HepG2 (cell line): ENCODE measurements around the gene CES2. TPM values are rescaled to one million over a fixed set of nuclear protein-coding genes. Genes with fewer than 3 reads are reported as not detected.

Experiments used
- ATAC-seq: fragments of 200-7000 bp; cut with Tn5 transposase; 3 replicates; pipeline ENCODE4 v1.9.1; 2020; ENCODE audit warnings: mild to moderate bottlenecking, moderate library complexity
- BruUV-seq: library from RNA; stranded (reverse); fragments of 400-500 nt; replicated peaks from 2 replicates; lab custom pipeline; 2021; lab: Mats Ljungman, UMichigan
- CTCF ChIA-PET: fragments of 300-600 bp; formaldehyde crosslinking; extraction: SDS; loops from one replicate; lab custom pipeline; 2021; ENCODE audit warnings: low total read pairs, inconsistent platforms, low intra/inter-chr PET ratio; lab: Yijun Ruan, JAX
- POLR2A ChIA-PET: fragments of 350-600 bp; sonication (Branson Sonifier 250); formaldehyde crosslinking; loops from one replicate; lab custom pipeline; 2020; ENCODE audit warnings: antibody characterized with exemption, inconsistent platforms; lab: Yijun Ruan, JAX
- DNase-seq: peaks from one replicate; pipeline ENCODE4 v3.0.0-alpha.2; 2015; ENCODE audit warnings: low spot score
- FAIRE-seq: peaks from 3 replicates; lab custom pipeline; 2011; peaks lifted over from hg19 to GRCh38; lab: Jason Lieb, UNC
- H2AFZ ChIP-seq: one replicate; pipeline ENCODE4 v1.6.1; 2011; ENCODE audit warnings: low read length, inconsistent platforms
- H3K27ac ChIP-seq: fragments of 300-600 bp; 3 replicates; pipeline ENCODE4 v1.8.0; 2011; ENCODE audit warnings: mixed run types, mild to moderate bottlenecking, mixed read lengths, low read length, inconsistent platforms; ENCODE audit not compliant: insufficient read depth; ENCODE audit errors: extremely low read length
- H3K27me3 ChIP-seq, 2 experiments: fragments of 200-600 bp in 1 of 2; 2 replicates in 1 of 2; 3 replicates in 1 of 2; pipeline versions ENCODE4 v1.6.0 to v1.8.0; 2011; ENCODE audit warnings: low read length in 2 of 2, mild to moderate bottlenecking in 2 of 2, moderate library complexity in 2 of 2, inconsistent platforms in 1 of 2; ENCODE audit not compliant: insufficient read depth in 2 of 2, control insufficient read depth in 1 of 2
- H3K36me3 ChIP-seq, 2 experiments: fragments of 200-600 bp in 1 of 2; replicated peaks in 1 of 2; 2 replicates in 1 of 2; 3 replicates in 1 of 2; pipeline versions ENCODE4 v1.5.1 to v1.8.0; 2011; ENCODE audit warnings: low read length in 2 of 2, inconsistent platforms in 1 of 2; ENCODE audit not compliant: insufficient read depth in 2 of 2, control insufficient read depth in 1 of 2
- H3K4me1 ChIP-seq: 2 replicates; pipeline ENCODE4 v1.5.1; 2012; ENCODE audit warnings: low read length, inconsistent platforms; ENCODE audit not compliant: insufficient read depth
- H3K4me2 ChIP-seq: 2 replicates; pipeline ENCODE4 v1.6.0; 2011; ENCODE audit warnings: low read depth, low read length, inconsistent platforms
- H3K4me3 ChIP-seq, 3 experiments: fragments of 200-600 bp in 1 of 3; sonication (generic), shearing (Covaris generic) in 1 of 3; replicated peaks in 1 of 3; 2 replicates each; pipeline ENCODE4 v1.5.1; 2011 to 2016; ENCODE audit warnings: low read length in 3 of 3, inconsistent platforms in 2 of 3, low read depth in 2 of 3, mild to moderate bottlenecking in 2 of 3, control low read depth in 1 of 3, mixed read lengths in 1 of 3; ENCODE audit not compliant: insufficient read depth in 1 of 3
- H3K79me2 ChIP-seq: one replicate; pipeline ENCODE4 v1.6.1; 2011; ENCODE audit warnings: low read length, inconsistent platforms; ENCODE audit not compliant: insufficient read depth
- H3K9ac ChIP-seq: 2 replicates; pipeline ENCODE4 v1.6.0; 2011; ENCODE audit warnings: mild to moderate bottlenecking, low read depth, low read length, inconsistent platforms; ENCODE audit not compliant: insufficient read depth
- H3K9me3 ChIP-seq: 2 replicates; pipeline ENCODE4 v1.5.1; 2012; ENCODE audit warnings: mild to moderate bottlenecking, low read length
- H4K20me1 ChIP-seq: 2 replicates; pipeline ENCODE4 v1.6.0; 2011; ENCODE audit warnings: inconsistent platforms, mild to moderate bottlenecking, low read length, moderate library complexity; ENCODE audit not compliant: insufficient read depth
- HNRNPL ChIP-seq: fragments of 200-400 bp; formaldehyde crosslinking; IDR thresholded peaks from 2 replicates; pipeline ENCODE4 v1.6.1; 2017; ENCODE audit warnings: mild to moderate bottlenecking, low read depth, low read length
- MYNN ChIP-seq: sonication (generic); formaldehyde crosslinking; IDR thresholded peaks from 2 replicates; pipeline ENCODE4 v1.4.0; 2020; ENCODE audit warnings: mild to moderate bottlenecking, low read depth, missing genetic modification reagents
- NRL ChIP-seq: sonication (generic); formaldehyde crosslinking; IDR thresholded peaks from 2 replicates; pipeline ENCODE4 v1.5.0; 2020; ENCODE audit warnings: missing genetic modification reagents, mild to moderate bottlenecking, moderate library complexity, borderline replicate concordance
- PLRG1 ChIP-seq: fragments of 450-650 bp; conservative IDR thresholded peaks from 2 replicates; pipeline ENCODE4 v1.6.1; 2016
- PRDM15 ChIP-seq: sonication (generic); formaldehyde crosslinking; IDR thresholded peaks from 2 replicates; pipeline ENCODE4 v1.4.0; 2020; ENCODE audit warnings: missing genetic modification reagents
- RXRA ChIP-seq: sonication (generic); formaldehyde crosslinking; IDR thresholded peaks from 2 replicates; pipeline ENCODE4 v1.5.1; 2020; ENCODE audit warnings: missing genetic modification reagents
- RXRB ChIP-seq: IDR thresholded peaks from 2 replicates; pipeline ENCODE4 v1.6.1; 2016; ENCODE audit warnings: borderline replicate concordance, missing genetic modification reagents, missing compliant biosample characterization
- SAP130 ChIP-seq: IDR thresholded peaks from 2 replicates; pipeline ENCODE4 v1.6.1; 2016; ENCODE audit warnings: low read depth
- TEAD3 ChIP-seq: optimal IDR thresholded peaks from 2 replicates; pipeline ENCODE3; 2016; ENCODE audit warnings: borderline replicate concordance
- ZBTB26 ChIP-seq: IDR thresholded peaks from 2 replicates; pipeline ENCODE4 v1.6.1; 2016; ENCODE audit warnings: missing compliant biosample characterization, missing genetic modification reagents, borderline replicate concordance
- ZKSCAN1 ChIP-seq: fragments of 150-350 bp; IDR thresholded peaks from 2 replicates; pipeline ENCODE4 v1.6.1; 2014; ENCODE audit warnings: low read length
- ZNF180 ChIP-seq: sonication (generic); formaldehyde crosslinking; IDR thresholded peaks from 2 replicates; pipeline ENCODE4 v1.4.0; 2020; ENCODE audit warnings: low read depth, missing genetic modification reagents, borderline replicate concordance
- ZNF207 ChIP-seq: fragments of 450-650 bp; IDR thresholded peaks from 2 replicates; pipeline ENCODE4 v1.6.1; 2016; ENCODE audit warnings: antibody characterized with exemption, borderline replicate concordance
- ZNF891 ChIP-seq: sonication (generic); formaldehyde crosslinking; IDR thresholded peaks from 2 replicates; pipeline ENCODE4 v1.5.0; 2020; ENCODE audit warnings: mild to moderate bottlenecking, missing genetic modification reagents
- ZSCAN22 ChIP-seq: sonication (generic); formaldehyde crosslinking; IDR thresholded peaks from 2 replicates; pipeline ENCODE4 v1.4.0; 2020; ENCODE audit warnings: mild to moderate bottlenecking, missing genetic modification reagents
- WGBS: methylation state at CpG from one replicate; pipeline ENCODE4 v1.1.6; 2017; ENCODE audit warnings: low lambda C conversion rate; 5-methylcytosine and 5-hydroxymethylcytosine counted together
- in situ Hi-C: cut with HindIII; loops from 2 replicates; pipeline ENCODE4 v1.10.0; 2017; ENCODE audit warnings: low pct_unique_long_range_greater_than_20kb; ENCODE audit not compliant: extremely low pct_ligation_motif_present
- intact Hi-C: fragments of 100-400 bp; cut with micrococcal nuclease; formaldehyde crosslinking; loops from one replicate; pipeline ENCODE4 v1.10.0; 2022; ENCODE audit not compliant: unreplicated experiment
- polyA plus RNA-seq, 8 experiments: library from polyadenylated mRNA; depleted of rRNA in 3 of 8; stranded (reverse) in 7 of 8; unstranded in 1 of 8; fragments of >200 nt; fragmentation: Illumina TruSeq in 4 of 8; extraction: Trizol in 4 of 8; gene quantifications; 2 replicates each; pipeline versions ENCODE4 v1.2.1 to v1.2.3, GENCODE V29; 2011 to 2016; ENCODE audit warnings: low read depth in 4 of 8, missing spikeins in 1 of 8, mixed read lengths in 1 of 8; ENCODE audit not compliant: insufficient read depth in 1 of 8
- total RNA-seq, 5 experiments: library from RNA; depleted of rRNA; stranded (reverse); fragments of >200 nt; fragmentation: Illumina TruSeq; extraction: Trizol; gene quantifications; 2 replicates each; pipeline ENCODE4 v1.2.3, GENCODE V29; 2016; ENCODE audit warnings: low read depth in 1 of 5
- TF ChIP-seq, protein P1 (sequence below): sonication (generic); formaldehyde crosslinking; IDR thresholded peaks from 2 replicates; pipeline ENCODE4 v1.4.0; 2020; ENCODE audit warnings: missing genetic modification reagents, mild to moderate bottlenecking, borderline replicate concordance

CES2 gene
- total and polyA plus RNA-seq, 2 of the 13 experiments (the other 11 are each of a cell fraction or from before 2014, with no cell fraction given) = 50.6 to 63.8 TPM

DNA sequence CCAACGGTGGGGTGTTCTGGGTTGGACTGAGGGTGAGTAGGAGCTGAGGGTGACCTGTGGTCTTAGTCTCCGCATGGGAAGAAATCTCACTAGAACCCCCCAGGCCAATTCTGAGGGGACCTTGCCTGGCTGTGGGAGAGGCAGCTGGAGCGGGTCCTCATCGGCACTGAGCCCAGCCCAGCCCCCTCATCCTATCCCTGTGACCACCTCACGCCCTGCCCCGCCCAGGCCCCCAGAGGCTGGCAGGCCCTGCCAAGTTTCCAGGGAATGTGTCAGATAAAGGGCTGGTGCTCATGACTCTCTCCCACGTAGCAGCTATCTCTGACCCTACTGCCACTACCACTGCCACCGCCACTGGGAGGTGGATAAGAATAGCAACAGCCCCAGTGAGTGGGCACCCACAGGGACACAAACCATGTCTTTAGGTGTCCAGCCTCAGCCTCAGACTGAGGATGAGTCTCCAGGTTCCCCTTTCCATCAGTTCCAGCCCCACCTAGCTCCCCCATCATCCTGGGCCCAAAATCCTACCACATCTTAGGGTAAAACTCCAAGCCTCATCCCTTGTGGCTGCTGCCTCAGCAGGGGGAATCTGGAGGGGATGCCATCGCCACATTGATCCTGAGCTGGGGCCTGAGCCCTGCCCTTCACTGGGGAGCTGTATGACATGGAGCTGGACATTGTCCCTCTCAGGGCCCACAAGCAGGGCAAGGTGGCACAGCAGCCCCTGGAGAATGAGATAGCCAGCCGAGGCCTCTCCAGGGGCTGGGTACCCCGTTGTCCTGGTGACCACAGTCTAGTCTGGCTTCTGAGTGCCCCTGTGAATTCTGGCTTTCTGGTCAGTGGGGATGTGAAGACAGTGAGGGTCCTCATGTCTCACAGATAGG is 31.5 kb upstream of the CES2 start:
- ChIA-PET CTCF (no interaction called here), POLR2A (interaction anchor here (1.1 to 10.3 kb wide), 9 partner anchors 9 to 267 kb away, joined by 3 to 86 read pairs (median 13); partner anchors contain the start of genes CDH16, CES2, CES3 and CIAO2B)
- no TSS peak for BruUV-seq
- Histone ChIP-seq H3K4me1 (peaks cover 92% of the 10 kb centered on the region), H3K27me3 (no peaks in the 10 kb centered on the region), H3K9ac (0 out of 2 replicates have a peak overlapping the region, but pooled peaks have one; percentile 74), H3K27ac (no peak overlapping the region), H3K36me3 (no peaks in the 10 kb centered on the region), H3K9me3 (no peaks in the 10 kb centered on the region), H3K4me2 (peak overlapping the region; percentile 82), H2AFZ (no peak overlapping the region), H3K4me3 (peak overlapping the region in 1 of 3 experiments; percentile 72; a peak in 2 of 6 replicates), H4K20me1 (no peaks in the 10 kb centered on the region), H3K79me2 (no peaks in the 10 kb centered on the region)
- intact Hi-C loops (no loop called here), in situ Hi-C loops (loop anchor here (5.0 kb wide), 1 partner anchor 34 kb away; the partner anchor contains the start of gene CES2)
- ATAC-seq (no peak), DNase-seq (no peak), FAIRE-seq (no peak)
- 48% methylated on average over 6 of the region's 11 CpGs for WGBS
- TF ChIP-seq HNRNPL (0 out of 2 replicates have a peak, but pooled peaks have one; percentile 25), ZNF891 (no peak), PRDM15 (CRISPR knock-in tag) (no peak), MYNN (CRISPR knock-in tag) (no peak), RXRA (no peak), NRL (peak; percentile 57; the same call in 1 of the 2 replicates), ZNF180 (CRISPR knock-in tag) (no peak), ZSCAN22 (no peak), ZBTB26 (CRISPR knock-in tag) (no peak), TEAD3 (peak; percentile 8), SAP130 (CRISPR knock-in tag) (no peak), ZKSCAN1 (no peak), PLRG1 (no peak), ZNF207 (no peak), RXRB (CRISPR knock-in tag) (no peak)
- TF ChIP-seq, protein P1, sequence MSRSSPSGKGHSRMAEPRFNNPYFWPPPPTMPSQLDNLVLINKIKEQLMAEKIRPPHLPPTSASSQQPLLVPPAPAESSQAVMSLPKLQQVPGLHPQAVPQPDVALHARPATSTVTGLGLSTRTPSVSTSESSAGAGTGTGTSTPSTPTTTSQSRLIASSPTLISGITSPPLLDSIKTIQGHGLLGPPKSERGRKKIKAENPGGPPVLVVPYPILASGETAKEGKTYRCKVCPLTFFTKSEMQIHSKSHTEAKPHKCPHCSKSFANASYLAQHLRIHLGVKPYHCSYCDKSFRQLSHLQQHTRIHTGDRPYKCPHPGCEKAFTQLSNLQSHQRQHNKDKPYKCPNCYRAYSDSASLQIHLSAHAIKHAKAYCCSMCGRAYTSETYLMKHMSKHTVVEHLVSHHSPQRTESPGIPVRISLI (CRISPR knock-in tag) = no peak
